SKM-1 treated with dmso at 0.1 percent for 144 hours (cell line): ENCODE measurements around the gene MYO3B.
"Not testable (repeated sequence)": the region's sequence is repeated elsewhere in the genome, so short reads cannot be mapped to it uniquely, and the experiment has no call there.

Experiments
- DNase-seq: peaks from one replicate; lab custom pipeline; 2025; ENCODE audit not compliant: unreplicated experiment; lab: John Stamatoyannopoulos, UW

MYO3B gene

DNA sequence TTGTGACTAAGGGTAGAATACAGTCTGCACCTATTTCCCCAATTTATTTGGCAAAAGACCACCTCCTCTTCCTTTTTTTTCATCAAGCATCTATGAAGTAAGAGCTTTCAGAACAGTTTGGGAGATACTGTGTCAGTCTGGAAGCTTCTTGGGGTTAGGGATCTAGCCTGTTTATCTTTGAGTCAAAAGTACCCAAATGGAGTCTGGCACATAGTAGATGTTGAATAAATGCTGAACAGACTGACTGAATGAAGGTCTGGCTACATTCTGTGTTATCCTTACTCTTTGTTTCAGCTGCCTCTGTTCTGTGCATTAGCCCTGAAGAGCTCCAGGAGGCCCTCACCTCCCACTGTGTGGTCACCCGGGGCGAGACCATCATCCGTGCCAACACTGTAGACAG, 223.2 kb downstream of the MYO3B start:
- DNase-seq, result no peak

DNA sequence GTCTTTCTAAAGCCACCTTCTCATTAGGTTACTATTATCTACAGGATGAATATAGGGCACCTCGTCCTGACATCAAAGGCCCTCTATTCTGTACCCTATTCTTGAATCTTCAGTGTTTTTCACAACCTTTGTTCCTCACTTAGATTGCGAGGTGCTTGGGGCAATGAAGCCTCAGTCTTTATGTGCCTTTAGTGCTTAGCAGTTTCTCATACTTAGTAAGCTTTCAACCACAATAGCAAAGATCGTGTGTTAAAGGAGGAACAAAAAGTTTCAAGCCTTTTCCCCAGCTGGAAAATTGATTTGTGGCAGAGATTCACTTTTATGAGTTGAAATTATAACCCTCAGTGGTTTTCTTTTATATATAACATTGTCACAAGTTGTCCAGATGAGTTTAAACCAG, 226.9 kb downstream of the MYO3B start:
- DNase-seq, result no peak

DNA sequence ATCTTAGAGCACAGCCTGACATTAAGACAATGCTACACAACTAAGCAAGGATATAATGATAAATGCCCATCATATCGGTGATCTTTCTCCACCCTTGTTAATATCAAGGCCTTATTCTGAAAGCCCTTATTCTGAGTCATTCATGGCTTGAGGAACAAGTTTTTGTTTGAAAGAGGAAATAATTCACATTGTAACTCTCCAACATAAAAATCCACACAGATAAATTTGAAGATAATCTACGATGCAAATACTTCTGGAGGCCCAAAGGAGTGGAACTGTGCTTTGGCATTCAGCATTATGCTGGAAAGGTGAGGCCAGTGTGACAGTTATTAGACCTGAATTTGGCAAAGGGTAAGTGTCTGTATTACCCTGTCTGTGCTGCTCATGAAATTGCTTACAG, 227.4 kb downstream of the MYO3B start:
- no peak for DNase-seq

DNA sequence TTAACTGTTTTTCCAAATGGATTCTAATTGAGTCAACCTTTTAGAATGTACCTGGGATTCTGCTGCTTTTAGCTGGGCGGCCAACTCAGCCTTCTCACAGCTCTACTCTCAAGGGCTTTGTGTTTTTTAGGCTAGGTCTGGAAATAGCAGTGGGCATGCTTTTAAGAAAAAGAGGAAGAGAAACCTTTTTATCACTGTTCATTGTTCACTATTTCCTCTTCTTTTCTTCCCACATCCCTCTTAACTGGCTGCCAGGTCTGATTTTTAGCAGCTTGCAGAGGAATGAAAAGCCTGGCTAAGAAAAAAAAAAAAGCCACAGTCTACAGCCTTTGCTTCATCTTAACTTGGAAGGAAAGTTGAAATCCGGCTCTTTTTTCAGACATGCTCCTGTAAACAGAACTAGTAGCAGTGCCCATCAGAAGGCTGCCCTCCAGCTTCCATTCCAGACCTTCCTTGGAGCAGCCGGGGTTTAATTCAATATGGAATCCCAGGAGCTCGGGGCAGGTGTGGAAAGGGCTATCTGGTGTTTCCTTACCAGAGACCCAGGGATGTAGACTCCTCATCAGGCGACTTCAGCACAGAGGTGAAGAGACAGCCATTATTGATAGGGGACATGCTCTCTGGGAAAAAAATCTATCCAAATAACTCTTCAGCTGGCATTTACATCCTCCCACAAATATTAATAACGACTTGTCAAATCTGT, 230.7 kb downstream of the MYO3B start:
- DNase-seq, result peak; percentile 49

DNA sequence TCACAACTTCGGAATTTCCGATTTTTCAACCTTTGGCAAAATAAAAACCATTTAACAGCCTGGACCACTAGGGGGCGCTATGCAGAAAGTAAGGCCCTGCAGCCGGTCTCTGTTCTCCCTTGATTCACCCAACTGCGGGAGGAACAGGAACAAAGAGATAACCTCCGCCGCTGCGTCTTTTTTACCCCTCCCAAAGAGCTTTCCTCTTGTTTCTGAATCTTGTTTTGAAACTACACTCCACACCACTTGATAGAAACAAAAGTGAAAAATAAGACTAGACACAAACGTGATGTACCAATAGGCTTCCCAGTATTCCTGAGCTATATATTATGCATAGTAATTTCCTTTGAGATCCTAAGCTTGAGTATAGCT, 231.2 kb downstream of the MYO3B start:
- DNase-seq, result peak; percentile 72

- DNase-seq, result no peak
Measured at GRCh38 chr2:170411660-170412059, 233.7 kb downstream of the MYO3B start.

GRCh38 chr2:170420961-170421687, 243.2 kb downstream of the MYO3B start:
- DNase-seq, result no peak

DNA sequence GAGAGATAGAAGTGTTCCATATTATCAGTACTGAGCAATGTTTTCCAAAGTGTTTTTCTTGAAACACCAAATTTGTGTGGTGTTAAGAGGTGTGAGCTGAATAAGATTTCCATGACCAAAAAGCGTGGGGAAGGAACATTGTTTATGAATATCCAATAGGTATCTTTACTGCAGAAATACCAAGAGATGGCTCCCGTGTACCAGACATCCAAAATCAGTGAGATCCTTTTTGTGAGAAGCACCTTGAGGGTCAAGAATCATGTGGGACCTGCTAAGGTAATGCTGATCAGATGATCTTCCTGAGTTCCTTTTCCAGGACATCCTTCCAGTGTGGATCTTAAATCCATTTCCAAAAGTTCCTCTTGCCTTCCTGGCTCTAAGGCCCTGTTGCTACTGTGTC, 246.0 kb downstream of the MYO3B start:
- no peak for DNase-seq

GRCh38 chr2:170425281-170425751, 247.4 kb downstream of the MYO3B start:
- DNase-seq, result peak; percentile 13

- DNase-seq, result no peak
Measured at GRCh38 chr2:170428868-170429267, 250.9 kb downstream of the MYO3B start.

DNA sequence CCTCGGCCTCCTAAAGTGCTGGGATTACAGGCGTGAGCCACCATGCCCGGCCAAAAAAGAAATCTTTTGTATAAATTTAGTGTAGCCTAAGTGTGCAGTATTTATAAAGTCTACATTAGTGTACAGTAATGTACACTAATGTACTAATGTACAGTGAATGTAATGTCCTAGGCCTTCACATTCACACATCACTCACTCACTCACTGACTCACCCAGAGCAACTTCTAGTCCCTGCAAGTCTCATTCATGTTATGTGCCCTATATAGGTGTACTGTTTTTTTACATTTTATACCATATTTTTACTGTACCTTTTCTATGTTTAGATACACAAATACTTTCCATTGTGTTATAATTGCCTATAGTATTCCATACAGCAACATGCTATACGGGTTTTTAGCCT, 254.9 kb downstream of the MYO3B start:
- DNase-seq, result no peak

- DNase-seq, result no peak
Measured at GRCh38 chr2:170433448-170433847, 255.5 kb downstream of the MYO3B start.

GRCh38 chr2:170434396-170434795, 256.4 kb downstream of the MYO3B start:
- DNase-seq, result not testable (repeated sequence)

DNA sequence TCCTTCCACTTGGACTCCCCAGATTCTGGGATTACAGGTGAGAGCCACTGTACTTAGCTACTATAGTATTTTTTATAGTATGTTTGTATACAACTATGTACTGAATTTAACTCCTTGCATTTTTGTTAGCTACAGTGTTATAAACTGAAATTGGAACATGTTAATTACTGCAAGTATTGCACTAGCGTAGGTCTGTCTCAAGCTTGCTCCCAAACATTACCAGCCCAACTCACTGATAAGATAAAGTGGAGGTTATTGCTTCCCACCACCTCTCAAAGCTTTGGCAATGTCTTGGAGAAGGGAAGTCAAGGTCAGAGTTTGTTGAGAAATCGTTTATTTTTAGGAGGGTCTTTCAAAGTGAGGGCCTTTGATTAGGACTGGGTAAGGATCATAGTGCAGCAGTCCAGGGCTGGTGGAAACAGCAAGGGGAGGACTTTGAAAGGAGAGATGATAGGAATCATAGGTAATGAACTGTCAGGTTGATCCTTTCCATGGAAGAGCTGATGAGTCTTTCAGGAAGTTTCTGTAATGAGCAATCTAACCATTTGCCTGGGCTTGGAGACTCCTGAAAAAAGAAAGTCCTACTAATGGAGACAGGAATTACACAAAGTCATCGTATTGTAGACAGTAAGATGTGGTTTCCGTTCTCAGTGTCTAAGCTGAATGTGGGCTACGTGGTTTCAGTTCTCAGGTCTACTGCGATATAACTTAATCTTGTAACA, 257.1 kb downstream of the MYO3B start:
- no peak for DNase-seq

DNA sequence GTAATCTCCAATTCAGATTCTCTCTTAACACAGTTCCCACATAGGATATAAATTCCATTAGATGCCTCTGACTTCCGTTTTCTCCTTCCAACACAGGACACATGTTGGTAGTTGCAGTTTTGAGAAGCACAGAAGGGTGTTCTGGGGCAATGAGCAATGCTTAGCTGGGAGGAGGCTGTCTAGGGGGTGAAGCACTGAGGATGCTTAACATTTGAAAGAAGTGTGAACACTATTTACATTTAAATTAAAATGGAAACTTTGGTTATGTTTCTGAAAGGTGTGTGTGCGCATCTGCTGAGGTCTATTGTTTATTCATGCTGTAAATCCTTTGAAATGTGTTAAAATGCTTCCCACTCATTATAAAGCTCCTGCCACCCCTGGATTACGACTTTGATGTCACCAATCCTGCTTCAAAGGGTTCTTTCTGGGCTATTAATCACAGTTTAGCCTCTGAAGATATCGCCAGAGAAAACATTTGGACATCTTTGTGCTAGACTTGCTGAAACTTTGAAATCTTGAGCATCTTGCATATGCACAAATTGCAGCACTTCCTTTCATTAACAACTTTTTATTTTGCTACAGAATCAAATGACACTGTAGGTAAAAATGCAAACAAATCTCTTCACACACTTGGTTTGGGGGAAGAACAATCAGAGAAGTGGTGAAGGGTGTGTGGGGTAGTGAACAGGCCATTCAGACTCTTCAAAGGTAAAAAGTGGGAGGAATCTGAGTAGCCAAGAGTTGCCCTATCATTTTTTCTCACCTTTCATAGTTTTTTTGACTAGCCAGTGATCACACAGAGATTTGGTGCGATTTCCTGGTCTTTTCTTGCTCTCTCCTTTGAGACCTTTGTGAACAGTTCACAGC, 258.4 kb downstream of the MYO3B start:
- no peak for DNase-seq

DNA sequence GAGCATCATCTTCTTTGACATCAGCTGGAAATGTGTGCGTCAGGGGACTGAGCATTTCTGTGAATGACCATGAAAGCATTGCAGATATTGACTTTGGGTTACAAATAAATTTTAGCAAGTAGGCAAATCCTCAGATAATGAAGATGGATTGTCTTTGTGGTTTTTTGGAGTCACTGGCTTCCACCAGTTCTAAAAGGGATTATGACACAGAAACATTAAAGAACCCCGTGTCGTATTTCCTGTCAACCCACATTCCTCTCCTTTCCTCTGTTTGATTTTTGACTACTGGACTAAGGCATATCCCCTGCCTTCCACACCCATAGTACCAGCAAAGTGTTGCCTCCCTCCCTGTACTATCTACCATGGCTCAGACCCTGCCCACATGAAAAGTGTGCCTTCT, 268.1 kb downstream of the MYO3B start:
- no peak for DNase-seq

DNA sequence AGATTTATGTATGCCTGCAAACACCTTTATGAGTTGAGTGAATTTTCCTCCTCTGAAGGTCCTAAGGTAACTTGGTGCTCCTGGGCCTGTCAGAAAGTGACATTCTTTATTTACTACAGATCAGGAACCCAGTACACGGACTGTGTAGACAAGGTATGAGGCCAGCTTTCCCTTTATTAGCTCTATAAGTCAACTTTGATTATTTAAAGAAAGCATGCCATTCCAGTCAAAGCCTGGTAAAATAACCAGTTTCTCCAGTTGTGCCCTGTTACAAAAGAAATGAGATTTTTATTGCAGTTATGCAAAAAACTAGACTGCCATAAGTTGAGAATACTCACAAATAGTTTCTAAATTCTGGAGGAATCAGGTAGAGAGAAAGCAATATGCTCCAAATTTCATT, 271.1 kb downstream of the MYO3B start:
- DNase-seq, result no peak

DNA sequence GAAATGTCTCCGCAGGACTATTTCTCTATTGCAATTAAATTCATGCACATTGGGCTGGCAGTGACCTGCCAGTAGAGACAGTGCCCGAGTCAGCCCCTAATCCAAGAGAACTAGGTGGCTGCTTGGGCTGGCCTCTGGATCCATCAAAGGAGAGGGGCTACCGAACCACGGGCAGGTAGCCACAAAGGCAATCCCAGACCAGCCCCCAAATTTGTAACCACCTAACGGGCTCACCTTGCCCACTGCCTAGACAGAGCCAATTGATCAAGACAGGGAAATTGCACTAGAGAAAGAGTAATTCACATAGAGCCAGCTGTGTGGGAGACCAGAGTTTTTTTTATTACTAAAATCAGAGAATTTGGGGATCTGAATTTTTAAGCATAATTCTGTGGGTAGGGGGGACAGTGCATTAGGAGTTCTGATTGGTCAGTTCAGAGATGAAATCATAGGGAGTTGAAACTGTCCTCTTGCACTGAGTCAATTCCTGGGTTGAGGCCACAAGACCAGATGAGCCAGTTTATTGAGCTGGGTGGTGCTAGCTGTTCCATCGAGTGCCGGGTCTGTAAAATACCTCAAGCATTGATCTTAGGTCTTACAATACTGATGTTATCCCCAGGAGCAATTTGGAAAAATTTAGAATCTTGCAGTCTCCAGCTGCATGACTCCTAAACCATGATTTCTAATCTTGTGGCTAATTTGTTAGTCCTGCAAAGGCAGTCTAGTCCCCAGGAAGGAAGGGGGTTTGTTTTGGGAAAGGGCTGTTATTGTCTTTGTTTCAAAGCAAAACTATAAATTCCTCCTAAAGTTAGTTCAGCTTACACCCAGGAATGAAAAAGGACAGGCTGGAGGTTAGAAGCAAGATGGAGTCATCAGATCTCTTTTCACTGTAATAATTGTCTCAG, 276.8 kb downstream of the MYO3B start:
- DNase-seq, result no peak

DNA sequence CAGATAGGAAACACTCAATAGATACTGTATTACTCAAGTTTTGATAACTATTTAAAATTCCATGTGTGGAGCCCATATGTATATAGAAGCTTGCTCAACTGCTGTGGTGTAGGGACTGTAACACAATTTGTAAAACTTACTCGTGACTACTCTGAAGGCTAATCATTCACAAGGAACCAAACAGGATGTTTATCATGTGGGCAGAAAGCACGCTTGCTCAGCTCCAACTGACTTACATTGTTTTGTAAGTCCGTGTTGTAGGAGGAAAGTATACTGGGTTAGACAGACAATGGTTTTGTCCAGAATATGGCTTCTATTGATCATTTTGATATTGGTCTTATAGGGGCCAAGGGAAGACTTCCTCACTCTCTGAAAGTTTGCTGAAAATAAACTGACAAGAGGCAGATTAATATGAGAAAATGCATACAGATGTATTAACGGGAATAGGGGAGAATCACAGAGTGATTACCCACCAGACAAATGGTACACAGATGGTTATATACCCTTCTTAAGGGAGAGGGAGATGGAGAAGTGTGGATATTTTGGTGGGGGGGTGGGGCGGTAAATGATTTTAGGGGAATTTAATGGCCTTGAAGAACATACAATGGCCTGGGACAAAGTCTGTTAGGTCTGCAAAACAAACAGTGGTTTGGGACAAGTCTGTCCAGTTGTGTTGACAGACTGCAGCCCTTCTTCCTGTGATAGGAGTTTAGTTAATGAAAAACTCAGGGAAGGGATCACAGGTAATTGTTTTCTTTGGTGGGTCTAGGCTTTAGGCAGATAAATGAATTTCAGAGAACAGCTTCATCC, 277.9 kb downstream of the MYO3B start:
- no peak for DNase-seq
